K562 treated with DMSO at 1 percent for 12 hours (cell line): ENCODE measurements around the gene FAM53C. TPM values are rescaled to one million over a fixed set of nuclear protein-coding genes. Genes with fewer than 3 reads are reported as not detected.

ENCODE experiments used
- total RNA-seq: library from RNA; unstranded; fragments of 300-600 nt; gene quantifications from 2 replicates; pipeline ENCODE4 v1.2.3, GENCODE V29; 2022; ENCODE audit not compliant: insufficient read depth

The FAM53C gene
- total RNA-seq = 26.6 and 52.7 TPM in 2 replicates

GRCh38 chr5:138337685-138338410, at the start of gene FAM53C:
FAM53C (plus strand) TSS chr5:138338266; CDS start chr5:138341336, 3,070 bp downstream.

GRCh38 chr5:138331449-138332368, 6.4 kb upstream of the FAM53C start, which contains the start of gene CDC25C:
CDC25C (minus strand) TSS chr5:138331804; CDS start chr5:138331180, 624 bp downstream.

DNA sequence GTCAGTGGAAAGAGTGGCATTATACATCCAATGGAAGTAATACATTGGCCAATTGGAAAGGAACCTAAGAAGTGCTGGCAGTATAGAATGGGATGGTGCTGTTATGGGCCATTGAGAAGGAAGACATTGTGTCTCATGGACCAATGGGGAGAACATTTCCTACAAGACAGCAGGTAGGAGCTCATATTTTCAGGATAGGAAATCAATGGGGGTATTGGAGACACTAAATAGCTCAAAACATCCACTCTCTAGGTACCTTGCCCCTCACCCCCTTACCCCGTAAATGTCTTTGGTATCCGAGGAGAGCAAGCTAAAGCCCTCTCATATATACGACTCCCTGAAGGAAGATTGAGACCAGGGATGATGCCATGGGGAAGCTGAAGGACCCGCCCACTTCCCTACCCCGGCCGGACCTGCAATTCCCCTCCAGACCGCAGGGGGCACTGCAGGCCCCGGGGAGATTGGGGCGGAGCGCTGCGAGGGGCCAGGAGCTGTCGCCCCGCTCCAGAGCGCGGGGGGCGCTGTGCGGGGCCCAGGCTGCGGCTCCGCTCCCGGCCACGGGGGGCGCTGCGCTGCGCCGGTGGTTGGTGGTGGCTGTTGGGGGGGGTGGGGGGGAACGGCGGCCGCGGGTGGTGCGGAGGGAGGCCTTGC, 14.1 kb downstream of the FAM53C start, which contains the start of gene KDM3B:
Gene KDM3B (plus strand): TSS at position 615 of the 651 bp plus-strand sequence. CDS start 111 bp downstream, outside the sequence.

Other genes starting within 250 kb of the FAM53C start
- not detected in 2 replicates for gene NME5, start 198.8 kb upstream of the FAM53C start, total RNA-seq
- 39.8 and 115 TPM in 2 replicates for gene BRD8, start 159.6 kb upstream of the FAM53C start, total RNA-seq
- 17.9 and 38.9 TPM in 2 replicates for gene KIF20A, start 159.2 kb upstream of the FAM53C start, total RNA-seq
- 15.6 and 40.8 TPM in 2 replicates for gene CDC23, start 124.9 kb upstream of the FAM53C start, total RNA-seq
- not detected in 2 replicates for gene GFRA3, start 63.6 kb upstream of the FAM53C start, total RNA-seq
- gene CDC25C, start 6.5 kb upstream of the FAM53C start, total RNA-seq = 29.7 and 46.0 TPM in 2 replicates
- 14.5 and 59.5 TPM in 2 replicates for gene KDM3B, start 14.4 kb downstream of the FAM53C start, total RNA-seq
- 0.33 and 1.1 TPM in 2 replicates for gene REEP2, start 100.8 kb downstream of the FAM53C start, total RNA-seq
- 14.1 and 30.2 TPM in 2 replicates for gene EGR1, start 127.2 kb downstream of the FAM53C start, total RNA-seq
- 38.2 and 78.6 TPM in 2 replicates for gene ETF1, start 205.0 kb downstream of the FAM53C start, total RNA-seq
- gene HSPA9, start 237.1 kb downstream of the FAM53C start, total RNA-seq = 162 and 302 TPM in 2 replicates